Measurements from ENCODE around the gene NFKBIB. TPM values are rescaled to one million over a fixed set of nuclear protein-coding genes. Genes with fewer than 3 reads are reported as not detected.

NFKBIB gene
- total and polyA plus RNA-seq, 2 of the 13 experiments (the other 11 are each of a cell fraction or from before 2014, with no cell fraction given), result 8.6 to 14.9 TPM

GRCh38 chr19:38900202-38900629, 447 bp downstream of the NFKBIB start (continued):
- TF ChIP-seq ZSCAN5A (CRISPR knock-in tag; IDR thresholded peaks at IDR 0.05; ENCODE audit: borderline replicate concordance), result no peak
- no peak for TF ChIP-seq BCLAF1 (IDR thresholded peaks at IDR 0.05)
- TF ChIP-seq ZNF841 (CRISPR knock-in tag; IDR thresholded peaks at IDR 0.05; ENCODE audit: borderline replicate concordance), result no peak
- TF ChIP-seq ZBTB25 (CRISPR knock-in tag; IDR thresholded peaks at IDR 0.05), result no peak
- TF ChIP-seq ZNF503 (CRISPR knock-in tag; IDR thresholded peaks at IDR 0.05), result no peak
- TF ChIP-seq GLI4 (CRISPR knock-in tag; IDR thresholded peaks at IDR 0.05; ENCODE audit: borderline replicate concordance), result no peak
- TF ChIP-seq MAFG (CRISPR knock-in tag; IDR thresholded peaks at IDR 0.05), result no peak
- TF ChIP-seq ZNF335 (CRISPR knock-in tag; IDR thresholded peaks at IDR 0.05), result no peak
- 0 out of 2 replicates have a peak, but pooled peaks have one; percentile 3 for TF ChIP-seq TBX2 (CRISPR knock-in tag; IDR thresholded peaks at IDR 0.05; ENCODE audit: borderline replicate concordance)
- peak; percentile 17; the same call in 1 of the 2 replicates for TF ChIP-seq TGIF2 (CRISPR knock-in tag; IDR thresholded peaks at IDR 0.05)
- no peak for TF ChIP-seq KDM1A (CRISPR knock-in tag; IDR thresholded peaks at IDR 0.05)
- TF ChIP-seq SIN3B (IDR thresholded peaks at IDR 0.05; ENCODE audit: low read length), result no peak
- TF ChIP-seq ZNF513 (CRISPR knock-in tag; conservative IDR thresholded peaks at IDR 0.05), result no peak
- no peak; the same call in 1 of the 2 replicates for TF ChIP-seq ZSCAN31 (CRISPR knock-in tag; IDR thresholded peaks at IDR 0.05; ENCODE audit: low read depth)
- no peak for TF ChIP-seq STAG1 (CRISPR knock-in tag; IDR thresholded peaks at IDR 0.05)
- TF ChIP-seq HDAC1 (CRISPR knock-in tag; IDR thresholded peaks at IDR 0.05), result no peak
